22Rv1 (cell line): ENCODE data around the gene COL4A6.

ENCODE experiments used
- CTCF ChIP-seq: fragments of 450-650 bp; IDR thresholded peaks from 2 replicates; pipeline ENCODE4 v1.5.1; 2017; ENCODE audit warnings: mild to moderate bottlenecking
- ZFX ChIP-seq: fragments of 450-650 bp; IDR thresholded peaks from 2 replicates; pipeline ENCODE4 v1.6.1; 2017; ENCODE audit warnings: antibody characterized with exemption, borderline replicate concordance

- TF ChIP-seq CTCF (no peak), ZFX (no peak)
Observed at GRCh38 chrX:108349210-108349609, 89.0 kb downstream of the COL4A6 start.
